Upper lobe of right lung (tissue), 1 donor: ENCODE results near the gene GJB1. TPM values are rescaled to one million over a fixed set of nuclear protein-coding genes. Genes with fewer than 3 reads are reported as not detected.
"Not testable (repeated sequence)": the region's sequence is repeated elsewhere in the genome, so short reads cannot be mapped to it uniquely, and the experiment has no call there.

ENCODE experiments used
- ATAC-seq: fragments of 200-7000 bp; cut with Tn5 transposase; one replicate; pipeline ENCODE4 v1.9.1; 2020; ENCODE audit warnings: mild to moderate bottlenecking, moderate library complexity
- DNase-seq: peaks from one replicate; pipeline ENCODE4 v3.0.0-alpha.2; 2020
- H3K27ac ChIP-seq: fragments of 200-600 bp; one replicate; pipeline ENCODE4 v1.8.0; 2022
- H3K27me3 ChIP-seq: fragments of 200-600 bp; one replicate; pipeline ENCODE4 v1.8.0; 2022; ENCODE audit warnings: mild to moderate bottlenecking
- H3K36me3 ChIP-seq: fragments of 200-600 bp; one replicate; pipeline ENCODE4 v1.8.0; 2022
- H3K4me1 ChIP-seq: fragments of 200-600 bp; one replicate; pipeline ENCODE4 v1.8.0; 2022
- H3K4me3 ChIP-seq: fragments of 200-600 bp; one replicate; pipeline ENCODE4 v1.8.0; 2022; ENCODE audit warnings: mild to moderate bottlenecking
- H3K9me3 ChIP-seq: fragments of 200-600 bp; one replicate; pipeline ENCODE4 v1.8.0; 2022
- intact Hi-C: fragments of 100-400 bp; cut with DNase I; formaldehyde crosslinking; loops from one replicate; pipeline ENCODE4 v1.11.0; 2022
- long read RNA-seq: library from polyadenylated mRNA; unstranded; transcript quantifications from one replicate; pipeline ENCODE4 v2.0.0, GENCODE V29; 2021
- total RNA-seq: library from RNA; stranded (reverse); fragmentation: NEBNext Ultra II Directional; extraction: Animal tissue kit (Norgen Biotek cat#: 25700); gene quantifications from one replicate; pipeline ENCODE4 v1.2.1, GENCODE V29; 2021
- TF ChIP-seq, protein P1 (sequence below): fragments of 200-600 bp; IDR thresholded peaks from one replicate; pipeline ENCODE4 v1.8.0; 2022; ENCODE audit warnings: antibody characterized with exemption
- donor health status: DM: no; HTN: yes; CAD: no; lungs with severe emphysema.

Gene GJB1
- total RNA-seq: 5.4 TPM
- long read RNA-seq, transcript GJB1-207 (2 exons, 1,603 nt): major isoform, 5 of 7 reads
- long read RNA-seq, partial matches to known transcripts: 0 of 7 reads
- long read RNA-seq, other reads (novel, unspliced or antisense): 2 of 7 reads

DNA sequence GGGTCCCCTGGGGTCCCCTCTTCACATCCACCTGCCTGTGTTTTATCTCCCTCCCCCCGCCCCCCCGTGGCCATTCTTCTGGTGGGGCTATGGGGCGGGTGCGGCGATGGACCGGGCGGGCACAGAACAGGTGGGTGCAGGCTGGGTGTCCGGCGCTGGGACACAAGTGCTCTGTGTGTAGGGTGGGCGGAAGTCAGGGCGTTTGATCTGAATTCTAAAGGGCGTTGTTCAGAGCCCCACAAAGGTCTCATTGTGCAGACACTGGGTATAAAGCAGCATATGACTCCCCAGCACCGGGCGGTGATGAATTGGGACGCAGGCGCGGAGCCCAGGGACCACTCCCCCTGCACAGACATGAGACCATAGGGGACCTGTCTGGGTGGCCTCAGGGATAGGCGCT lies at the start of gene GJB1:
Gene GJB1 (plus strand): TSS at position 296 of the 400 bp plus-strand sequence. CDS start 484 bp downstream, outside the sequence.
- intact Hi-C loops: no loop called here
- no peak for ATAC-seq

DNA sequence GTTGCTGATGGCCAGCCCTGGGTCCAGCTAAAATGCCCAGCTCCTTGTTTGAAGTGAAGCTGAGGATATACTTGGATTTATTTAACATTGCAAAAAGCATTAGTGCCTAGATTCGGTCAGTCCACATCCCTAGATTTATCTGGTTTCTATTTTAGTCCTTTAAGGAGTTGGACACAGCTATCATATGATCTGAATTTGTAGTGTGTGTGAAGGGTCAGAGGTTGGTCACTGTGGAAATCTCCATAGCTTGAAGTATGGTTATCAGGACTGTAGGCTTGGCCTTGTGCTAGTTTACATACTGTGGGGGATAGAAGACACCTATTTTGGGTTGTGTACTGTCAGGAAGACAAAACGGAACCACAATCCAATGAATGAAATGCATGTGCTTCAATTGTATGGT lies 49.6 kb upstream of the GJB1 start:
- no peaks in the 10 kb centered on the region for H3K4me1 ChIP-seq
- H3K9me3 ChIP-seq: no peaks in the 10 kb centered on the region
- TF ChIP-seq, protein P1, sequence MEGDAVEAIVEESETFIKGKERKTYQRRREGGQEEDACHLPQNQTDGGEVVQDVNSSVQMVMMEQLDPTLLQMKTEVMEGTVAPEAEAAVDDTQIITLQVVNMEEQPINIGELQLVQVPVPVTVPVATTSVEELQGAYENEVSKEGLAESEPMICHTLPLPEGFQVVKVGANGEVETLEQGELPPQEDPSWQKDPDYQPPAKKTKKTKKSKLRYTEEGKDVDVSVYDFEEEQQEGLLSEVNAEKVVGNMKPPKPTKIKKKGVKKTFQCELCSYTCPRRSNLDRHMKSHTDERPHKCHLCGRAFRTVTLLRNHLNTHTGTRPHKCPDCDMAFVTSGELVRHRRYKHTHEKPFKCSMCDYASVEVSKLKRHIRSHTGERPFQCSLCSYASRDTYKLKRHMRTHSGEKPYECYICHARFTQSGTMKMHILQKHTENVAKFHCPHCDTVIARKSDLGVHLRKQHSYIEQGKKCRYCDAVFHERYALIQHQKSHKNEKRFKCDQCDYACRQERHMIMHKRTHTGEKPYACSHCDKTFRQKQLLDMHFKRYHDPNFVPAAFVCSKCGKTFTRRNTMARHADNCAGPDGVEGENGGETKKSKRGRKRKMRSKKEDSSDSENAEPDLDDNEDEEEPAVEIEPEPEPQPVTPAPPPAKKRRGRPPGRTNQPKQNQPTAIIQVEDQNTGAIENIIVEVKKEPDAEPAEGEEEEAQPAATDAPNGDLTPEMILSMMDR: no peak
- no peak for DNase-seq
- no peak overlapping the region for H3K4me3 ChIP-seq
- no peaks in the 10 kb centered on the region for H3K27me3 ChIP-seq
- H3K27ac ChIP-seq: no peak overlapping the region
- H3K36me3 ChIP-seq: no peaks in the 10 kb centered on the region
- intact Hi-C loops: loop anchor here (10.0 kb wide), 1 partner anchor 199 kb away; no protein-coding TSS in a partner anchor
- ATAC-seq: no peak

More for the DNA sequence above, at the start of gene GJB1:
- H3K27me3 ChIP-seq: no peaks in the 10 kb centered on the region
- no peaks in the 10 kb centered on the region for H3K36me3 ChIP-seq
- no peaks in the 10 kb centered on the region for H3K9me3 ChIP-seq
- no peak for DNase-seq
- TF ChIP-seq, protein P1: no peak
- no peaks in the 10 kb centered on the region for H3K4me1 ChIP-seq
- no peak within 1 kb of the TSS for H3K4me3 ChIP-seq
- H3K27ac ChIP-seq: no peak within 1 kb of the TSS

DNA sequence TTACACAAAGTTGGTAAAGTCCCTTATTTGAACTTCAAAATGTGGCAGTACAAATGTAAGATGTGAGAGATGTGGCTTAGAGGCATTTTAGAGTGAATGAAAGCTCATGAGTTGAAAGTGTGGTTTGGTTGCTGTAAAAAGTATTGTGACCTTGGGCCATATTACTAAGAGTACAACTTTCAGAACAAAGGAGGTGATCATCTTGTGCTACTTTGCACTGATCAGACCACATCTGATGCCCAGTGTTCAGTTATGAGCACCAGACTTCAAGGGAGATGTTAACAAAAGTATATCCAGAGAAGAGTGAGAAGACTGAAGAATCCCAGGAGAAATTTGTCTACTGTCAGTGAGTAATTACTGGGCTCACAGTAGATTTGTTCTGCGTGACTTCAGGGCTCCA lies 48.2 kb upstream of the GJB1 start:
- Histone ChIP-seq H3K9me3 (no peaks in the 10 kb centered on the region), H3K36me3 (no peaks in the 10 kb centered on the region), H3K27me3 (no peaks in the 10 kb centered on the region), H3K4me3 (no peak overlapping the region), H3K27ac (no peak overlapping the region), H3K4me1 (no peaks in the 10 kb centered on the region)
- TF ChIP-seq, protein P1: no peak
- intact Hi-C loops: loop anchor here (10.0 kb wide), 1 partner anchor 200 kb away; no protein-coding TSS in a partner anchor
- no peak for ATAC-seq
- DNase-seq: no peak

DNA sequence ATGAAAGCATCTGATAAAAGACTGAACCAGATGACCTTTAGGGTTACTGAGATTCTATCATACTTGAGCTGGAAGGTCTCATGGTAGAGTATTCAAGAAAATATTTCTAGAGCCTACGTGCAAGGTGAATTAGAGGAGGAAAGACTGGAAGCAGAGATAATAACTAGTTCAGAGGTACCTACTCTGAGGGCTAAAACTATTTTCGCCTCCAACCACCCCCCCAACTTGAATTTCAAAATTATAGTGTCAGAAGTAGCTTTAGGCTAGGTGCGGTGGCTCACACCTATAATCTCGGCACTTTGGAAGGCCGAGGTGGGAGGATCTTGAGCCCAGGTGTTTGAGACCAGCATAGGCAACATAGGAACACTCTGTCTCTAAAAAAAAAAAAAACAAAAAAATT lies 47.5 kb upstream of the GJB1 start:
- no peaks in the 10 kb centered on the region for H3K27me3 ChIP-seq
- no peaks in the 10 kb centered on the region for H3K36me3 ChIP-seq
- no peak overlapping the region for H3K4me3 ChIP-seq
- intact Hi-C loops: loop anchor here (10.0 kb wide), 1 partner anchor 201 kb away; no protein-coding TSS in a partner anchor
- no peak overlapping the region for H3K27ac ChIP-seq
- H3K4me1 ChIP-seq: no peaks in the 10 kb centered on the region
- no peak for ATAC-seq
- no peak for DNase-seq
- TF ChIP-seq, protein P1: no peak
- no peaks in the 10 kb centered on the region for H3K9me3 ChIP-seq

DNA sequence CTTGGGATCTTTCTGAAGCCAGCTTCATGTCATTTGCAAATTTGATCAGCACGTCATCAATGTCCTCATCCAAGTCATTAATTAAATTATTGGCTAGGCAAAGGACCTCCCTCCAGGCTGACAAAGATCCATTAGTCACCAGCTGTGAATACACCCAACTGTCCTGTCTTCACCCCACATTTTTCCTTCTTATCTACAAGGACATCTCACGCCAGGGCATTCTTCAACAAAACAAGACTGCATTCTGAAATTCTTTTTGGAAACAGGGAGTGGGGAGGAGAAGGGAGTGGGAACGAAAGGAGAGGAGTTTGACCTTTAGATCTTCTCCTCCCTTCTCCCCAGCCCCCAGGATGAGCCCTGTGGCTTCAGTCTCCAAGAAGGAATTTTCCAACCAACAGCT lies 45.7 kb upstream of the GJB1 start:
- intact Hi-C loops: loop anchor here (10.0 kb wide), 1 partner anchor 203 kb away; no protein-coding TSS in a partner anchor
- Histone ChIP-seq H3K9me3 (no peaks in the 10 kb centered on the region), H3K27ac (no peak overlapping the region), H3K36me3 (no peaks in the 10 kb centered on the region), H3K4me1 (no peaks in the 10 kb centered on the region), H3K27me3 (no peaks in the 10 kb centered on the region), H3K4me3 (no peak overlapping the region)
- DNase-seq (no peak), ATAC-seq (no peak)
- TF ChIP-seq, protein P1: no peak

DNA sequence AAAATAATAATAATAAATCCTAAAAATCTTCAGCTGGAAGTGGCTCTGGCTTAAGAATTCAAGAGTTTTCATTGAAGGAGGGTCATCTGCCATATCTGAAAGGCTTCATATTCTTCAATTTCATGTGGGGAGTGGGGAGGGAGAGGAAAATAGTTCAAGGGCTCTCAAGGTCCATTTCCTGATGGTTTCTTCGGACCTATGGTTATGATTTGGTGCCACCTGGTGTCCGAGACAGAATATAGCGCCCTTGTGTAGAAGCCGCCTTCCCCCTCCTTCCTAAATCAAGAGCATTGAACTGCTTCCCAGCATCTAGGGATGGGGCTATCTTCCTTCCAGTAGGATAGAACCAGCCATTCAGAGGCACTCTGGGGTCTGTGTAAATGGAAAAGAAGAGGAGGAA lies 44.1 kb upstream of the GJB1 start:
- intact Hi-C loops: loop anchor here (10.0 kb wide), 1 partner anchor 204 kb away; no protein-coding TSS in a partner anchor
- Histone ChIP-seq H3K4me1 (peaks cover 5% of the 10 kb centered on the region), H3K4me3 (no peak overlapping the region), H3K36me3 (no peaks in the 10 kb centered on the region), H3K27me3 (no peaks in the 10 kb centered on the region), H3K27ac (no peak overlapping the region), H3K9me3 (no peaks in the 10 kb centered on the region)
- peak; percentile 71 for ATAC-seq
- no peak for DNase-seq
- TF ChIP-seq, protein P1: peak; percentile 64

DNA sequence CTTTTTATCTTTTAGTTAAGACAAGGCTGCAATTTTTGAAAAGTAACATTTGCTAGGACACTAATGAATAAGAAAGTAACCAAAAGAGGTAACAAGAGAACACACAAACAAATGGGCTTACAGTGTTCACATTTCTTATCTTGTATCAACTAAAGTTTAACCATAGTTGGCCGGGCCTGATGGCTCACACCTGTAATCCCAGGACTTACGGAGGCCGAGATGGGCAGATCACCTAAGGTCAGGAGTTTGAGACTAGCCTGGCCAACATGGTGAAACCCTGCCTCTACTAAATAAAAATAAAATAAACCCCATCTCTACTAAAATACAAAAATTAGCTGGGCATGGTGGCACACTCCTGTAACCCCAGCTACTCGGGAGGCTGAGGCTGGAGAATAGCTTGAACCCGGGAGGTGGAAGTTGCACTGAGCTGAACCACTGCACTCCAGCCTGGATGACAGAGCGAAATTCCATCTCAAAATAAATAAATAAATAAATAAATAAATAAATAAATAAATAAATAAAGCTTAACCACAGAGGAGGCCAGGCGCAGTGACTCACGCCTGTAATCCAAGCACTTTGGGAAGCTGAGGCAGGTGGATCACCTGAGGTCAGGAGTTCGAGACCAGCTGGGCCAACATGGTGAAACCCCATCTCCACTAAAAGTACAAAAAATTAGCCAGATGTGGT lies 42.3 kb upstream of the GJB1 start:
- H3K36me3 ChIP-seq, intact Hi-C loops, H3K27me3 ChIP-seq, ATAC-seq, H3K4me1 ChIP-seq, H3K9me3 ChIP-seq, DNase-seq, H3K4me3 ChIP-seq: not testable (repeated sequence)
- peak overlapping the region; percentile 88 for H3K27ac ChIP-seq
